ENCODE data around the gene DEDD.
A peak's percentile ranks its signal among the peaks of the same experiment; 100 is the strongest.

Gene DEDD

GRCh38 chr1:161171696-161172095 is 39.2 kb upstream of the DEDD start:
- no peak for TF ChIP-seq CTCF (IDR thresholded peaks at IDR 0.05; ENCODE audit: extremely low read depth, insufficient read depth, missing control alignments)
- in situ Hi-C loops (cut with MboI; ENCODE audit: low pct_unique_long_range_greater_than_20kb, low sequenced_read_pairs, unreplicated experiment) = no loop called here
- no peak for DNase-seq (ENCODE audit: low spot score)

- TF ChIP-seq CTCF (IDR thresholded peaks at IDR 0.05; ENCODE audit: extremely low read depth, insufficient read depth, missing control alignments) = no peak
- DNase-seq (ENCODE audit: low spot score) = no peak
- in situ Hi-C loops (cut with MboI; ENCODE audit: low pct_unique_long_range_greater_than_20kb, low sequenced_read_pairs, unreplicated experiment) = no loop called here
These were observed 38.7 kb upstream of the DEDD start for GRCh38 chr1:161171191-161171590.

GRCh38 chr1:161168906-161169305 is 36.4 kb upstream of the DEDD start:
- no peak for TF ChIP-seq CTCF (IDR thresholded peaks at IDR 0.05; ENCODE audit: extremely low read depth, insufficient read depth, missing control alignments)
- in situ Hi-C loops (cut with MboI; ENCODE audit: low pct_unique_long_range_greater_than_20kb, low sequenced_read_pairs, unreplicated experiment) = no loop called here
- no peak for DNase-seq (ENCODE audit: low spot score)

GRCh38 chr1:161166669-161167548 is 34.4 kb upstream of the DEDD start:
- DNase-seq (ENCODE audit: low spot score) = no peak
- no peak for TF ChIP-seq CTCF (IDR thresholded peaks at IDR 0.05; ENCODE audit: extremely low read depth, insufficient read depth, missing control alignments)
- in situ Hi-C loops (cut with MboI; ENCODE audit: low pct_unique_long_range_greater_than_20kb, low sequenced_read_pairs, unreplicated experiment) = no loop called here

- in situ Hi-C loops (cut with MboI; ENCODE audit: low pct_unique_long_range_greater_than_20kb, low sequenced_read_pairs, unreplicated experiment) = no loop called here
- TF ChIP-seq CTCF (IDR thresholded peaks at IDR 0.05; ENCODE audit: extremely low read depth, insufficient read depth, missing control alignments) = peak; percentile 54
These were observed 33.5 kb upstream of the DEDD start, which contains the start of gene PPOX for GRCh38 chr1:161165742-161166668. Gene PPOX (plus strand): TSS chr1:161166426. CDS start chr1:161166848, 422 bp downstream.

GRCh38 chr1:161164901-161165610 is 32.6 kb upstream of the DEDD start:
- DNase-seq (ENCODE audit: low spot score) = no peak
- TF ChIP-seq CTCF (IDR thresholded peaks at IDR 0.05; ENCODE audit: extremely low read depth, insufficient read depth, missing control alignments) = no peak
- in situ Hi-C loops (cut with MboI; ENCODE audit: low pct_unique_long_range_greater_than_20kb, low sequenced_read_pairs, unreplicated experiment) = no loop called here

More at GRCh38 chr1:161165742-161166668, 33.5 kb upstream of the DEDD start, which contains the start of gene PPOX:
- DNase-seq (ENCODE audit: low spot score) = peak; percentile 91
